HG03460 (cell line): Measurements from ENCODE around the gene ZMYND8.

Source experiments
- ATAC-seq: cut with Tn5 transposase; IDR thresholded peaks from one replicate; pipeline ENCODE4 v1.9.1; 2021; ENCODE audit not compliant: unreplicated experiment

Gene ZMYND8

GRCh38 chr20:47354714-47355488 is 1.6 kb downstream of the ZMYND8 start:
- no peak for ATAC-seq

- ATAC-seq = no peak
Measured at GRCh38 chr20:47354464-47354713, 2.1 kb downstream of the ZMYND8 start.

- ATAC-seq = no peak
Measured at GRCh38 chr20:47353692-47354463, 2.6 kb downstream of the ZMYND8 start.

GRCh38 chr20:47353239-47353691 is 3.2 kb downstream of the ZMYND8 start:
- no peak for ATAC-seq

GRCh38 chr20:47352332-47353238 is 3.9 kb downstream of the ZMYND8 start:
- no peak for ATAC-seq

GRCh38 chr20:47351643-47352331 is 4.7 kb downstream of the ZMYND8 start:
- ATAC-seq = no peak

- no peak for ATAC-seq
Measured at GRCh38 chr20:47350691-47351545, 5.6 kb downstream of the ZMYND8 start.

- no peak for ATAC-seq
Measured at GRCh38 chr20:47350181-47350550, 6.3 kb downstream of the ZMYND8 start.

GRCh38 chr20:47349365-47350180 is 6.9 kb downstream of the ZMYND8 start:
- no peak for ATAC-seq

GRCh38 chr20:47348539-47349142 is 7.9 kb downstream of the ZMYND8 start:
- ATAC-seq = no peak

GRCh38 chr20:47347661-47348435 is 8.7 kb downstream of the ZMYND8 start:
- no peak for ATAC-seq

- ATAC-seq = no peak
Measured at GRCh38 chr20:47346172-47346571, 10.3 kb downstream of the ZMYND8 start.

- no peak for ATAC-seq
Measured at GRCh38 chr20:47345214-47345613, 11.3 kb downstream of the ZMYND8 start.

- ATAC-seq = no peak
Measured at GRCh38 chr20:47343007-47343472, 13.5 kb downstream of the ZMYND8 start.

- ATAC-seq = no peak
Measured at GRCh38 chr20:47338131-47338628, 18.3 kb downstream of the ZMYND8 start.

GRCh38 chr20:47337413-47337812 is 19.1 kb downstream of the ZMYND8 start:
- ATAC-seq = no peak

GRCh38 chr20:47336129-47336754 is 20.3 kb downstream of the ZMYND8 start:
- ATAC-seq = no peak
